CD14-positive monocyte (primary cell): ENCODE data around the gene CARS2. TPM values are rescaled to one million over a fixed set of nuclear protein-coding genes. Genes with fewer than 3 reads are reported as not detected.
"Not testable (repeated sequence)": the region's sequence is repeated elsewhere in the genome, so short reads cannot be mapped to it uniquely, and the experiment has no call there.

Source experiments
- DNase-seq, 3 donors: peaks; one replicate each; pipeline ENCODE4 v3.0.0-alpha.2; 2011 to 2022
- H2AFZ ChIP-seq: 2 replicates; pipeline ENCODE4 v1.6.0; 2012; ENCODE audit warnings: mild to moderate bottlenecking, low read depth, low read length, inconsistent platforms; ENCODE audit not compliant: insufficient read depth, poor library complexity, severe bottlenecking
- H3K27ac ChIP-seq, 2 donors: 1 replicate in 1 of 2; 2 replicates in 1 of 2; pipeline ENCODE4 v1.5.1; 2012 to 2013; ENCODE audit warnings: low read length in 2 of 2, control low read depth in 1 of 2, inconsistent platforms in 1 of 2, low read depth in 1 of 2, mild to moderate bottlenecking in 1 of 2
- H3K27me3 ChIP-seq, 2 donors: one replicate each; pipeline versions ENCODE4 v1.6.0 to v1.6.1; 2011 to 2013; ENCODE audit warnings: low read length in 2 of 2; ENCODE audit not compliant: control insufficient read depth in 2 of 2, insufficient read depth in 2 of 2
- H3K36me3 ChIP-seq, 2 donors: replicated peaks in 1 of 2; 1 replicate in 1 of 2; 2 replicates in 1 of 2; pipeline versions ENCODE4 v1.5.1 to v1.6.1; 2012 to 2013; ENCODE audit warnings: low read length in 2 of 2, control low read depth in 1 of 2, inconsistent platforms in 1 of 2, mild to moderate bottlenecking in 1 of 2; ENCODE audit not compliant: insufficient read depth in 2 of 2, control insufficient read depth in 1 of 2
- H3K4me1 ChIP-seq, 2 donors: 1 replicate in 1 of 2; 2 replicates in 1 of 2; pipeline versions ENCODE4 v1.5.1 to v1.6.1; 2012 to 2013; ENCODE audit warnings: low read length in 2 of 2, control low read depth in 1 of 2, inconsistent platforms in 1 of 2, mild to moderate bottlenecking in 1 of 2, moderate library complexity in 1 of 2; ENCODE audit not compliant: insufficient read depth in 2 of 2, control insufficient read depth in 1 of 2
- H3K4me2 ChIP-seq: replicated peaks from 2 replicates; pipeline ENCODE3; 2012; ENCODE audit warnings: low read length, moderate library complexity, mild to moderate bottlenecking; ENCODE audit not compliant: poor library complexity, severe bottlenecking; ENCODE audit errors: extremely low read depth
- H3K4me3 ChIP-seq, 3 experiments: fragments of 200-600 bp in 1 of 3; sonication (generic) in 1 of 3; replicated peaks in 1 of 3; 1 replicate in 2 of 3; 2 replicates in 1 of 3; pipeline ENCODE4 v1.5.1; 2011 to 2013; ENCODE audit warnings: low read length in 3 of 3, mild to moderate bottlenecking in 3 of 3, control low read depth in 2 of 3, low read depth in 2 of 3, inconsistent platforms in 1 of 3, moderate library complexity in 1 of 3
- H3K79me2 ChIP-seq: 2 replicates; pipeline ENCODE4 v1.6.0; 2012; ENCODE audit warnings: mild to moderate bottlenecking, control low read depth, inconsistent platforms, low read length, moderate library complexity; ENCODE audit not compliant: insufficient read depth
- H3K9ac ChIP-seq: 2 replicates; pipeline ENCODE4 v1.6.0; 2017; ENCODE audit warnings: low read length, mild to moderate bottlenecking; ENCODE audit not compliant: insufficient read depth, poor library complexity, severe bottlenecking
- H3K9me3 ChIP-seq, 2 donors: replicated peaks in 1 of 2; 1 replicate in 1 of 2; 2 replicates in 1 of 2; pipeline versions ENCODE4 v1.5.1 to v1.6.1; 2012 to 2013; ENCODE audit warnings: low read length in 2 of 2, control low read depth in 1 of 2; ENCODE audit not compliant: control insufficient read depth in 1 of 2, insufficient read depth in 1 of 2
- H4K20me1 ChIP-seq: 2 replicates; pipeline ENCODE4 v1.6.0; 2012; ENCODE audit warnings: mild to moderate bottlenecking, low read length, control low read depth, moderate library complexity; ENCODE audit not compliant: insufficient read depth
- H3K27ac Mint-ChIP-seq, 7 donors: one replicate each; pipeline ENCODE4 v1.8.0; 2020; ENCODE audit warnings: mild to moderate bottlenecking in 7 of 7, mixed read lengths in 7 of 7, moderate library complexity in 6 of 7, inconsistent platforms in 2 of 7
- H3K27me3 Mint-ChIP-seq, 3 donors: one replicate each; pipeline ENCODE4 v1.8.0; 2021 to 2022; ENCODE audit warnings: low read depth in 3 of 3, mild to moderate bottlenecking in 3 of 3, mixed read lengths in 3 of 3, moderate library complexity in 3 of 3, inconsistent platforms in 1 of 3
- H3K36me3 Mint-ChIP-seq, 2 donors: one replicate each; pipeline ENCODE4 v1.8.0; 2020; ENCODE audit warnings: mixed read lengths in 2 of 2, inconsistent platforms in 1 of 2, mild to moderate bottlenecking in 1 of 2
- H3K4me1 Mint-ChIP-seq: one replicate; pipeline ENCODE4 v1.8.0; 2020; ENCODE audit warnings: mild to moderate bottlenecking, mixed read lengths
- H3K4me3 Mint-ChIP-seq, 2 donors: one replicate each; pipeline ENCODE4 v1.8.0; 2020; ENCODE audit warnings: mild to moderate bottlenecking in 2 of 2, mixed read lengths in 2 of 2, moderate library complexity in 1 of 2
- H3K9me3 Mint-ChIP-seq, 7 donors: one replicate each; pipeline ENCODE4 v1.8.0; 2020 to 2022; ENCODE audit warnings: mixed read lengths in 7 of 7, mild to moderate bottlenecking in 6 of 7, moderate library complexity in 6 of 7, inconsistent platforms in 2 of 7
- CTCF ChIP-seq: fragments of 200-600 bp; IDR thresholded peaks from one replicate; pipeline ENCODE4 v1.8.0; 2022; ENCODE audit warnings: antibody characterized with exemption, mild to moderate bottlenecking
- WGBS: methylation state at CpG from one replicate; pipeline ENCODE4 v1.1.5; 2013; ENCODE audit warnings: missing lambda C conversion rate; ENCODE audit not compliant: insufficient coverage; 5-methylcytosine and 5-hydroxymethylcytosine counted together
- intact Hi-C, 2 donors: fragments of 100-400 bp; cut with micrococcal nuclease; formaldehyde crosslinking; loops; one replicate each; pipeline versions ENCODE4 v1.15.0 to v1.15.1; 2023
- polyA plus RNA-seq, 3 donors: library from polyadenylated mRNA; depleted of rRNA in 1 of 3; unstranded in 2 of 3; stranded (reverse) in 1 of 3; fragments of 300-500 nt in 2 of 3; fragments of >200 nt in 1 of 3; fragmentation: Illumina TruSeq in 2 of 3; gene quantifications; 1 replicate in 2 of 3; 2 replicates in 1 of 3; pipeline ENCODE4 v1.2.3, GENCODE V29; 2012 to 2021

Gene CARS2
- polyA plus RNA-seq, 3 donors = 130 to 305 (median 227) TPM

GRCh38 chr13:110702591-110703526 is 3.1 kb downstream of the CARS2 start:
- Mint-ChIP-seq H3K4me1 (peaks cover 66% of the 10 kb centered on the region), H3K27me3 (no peaks in the 10 kb centered on the region), H3K9me3 (no peaks in the 10 kb centered on the region), H3K36me3 (peaks cover 40 to 48% of the 10 kb centered on the region in 2 donors), H3K27ac (peak overlapping the region in 4 of 7 donors; percentile 4 to 80 (median 50)), H3K4me3 (no peak overlapping the region)
- Histone ChIP-seq H3K4me3 (no peak overlapping the region), H3K79me2 (peaks cover 74% of the 10 kb centered on the region), H4K20me1 (no peaks in the 10 kb centered on the region), H3K36me3 (peaks cover 20 to 38% of the 10 kb centered on the region in 2 donors), H3K9ac (no peak overlapping the region), H3K27me3 (no peaks in the 10 kb centered on the region), H3K27ac (peak overlapping the region in 1 of 2 donors; percentile 72), H3K4me1 (peaks cover 66 to 77% of the 10 kb centered on the region in 2 donors), H2AFZ (no peak overlapping the region), H3K9me3 (no peaks in the 10 kb centered on the region), H3K4me2 (no peak overlapping the region)
- 94% methylated on average over 9 of the region's 15 CpGs for WGBS
- intact Hi-C loops = loop anchor here in 1 of 2 donors (5.0 kb wide), 1 partner anchor 41 kb away; no protein-coding TSS in a partner anchor
- DNase-seq = no peak
- TF ChIP-seq CTCF = no peak

GRCh38 chr13:110702089-110702488 is 3.8 kb downstream of the CARS2 start:
- H3K79me2 ChIP-seq = peaks cover 75% of the 10 kb centered on the region
- H3K27me3 Mint-ChIP-seq = no peaks in the 10 kb centered on the region
- no peak overlapping the region for H3K4me3 ChIP-seq
- no peaks in the 10 kb centered on the region for H4K20me1 ChIP-seq
- no peaks in the 10 kb centered on the region for H3K27me3 ChIP-seq
- peaks cover 41 to 53% of the 10 kb centered on the region in 2 donors for H3K36me3 Mint-ChIP-seq
- H3K36me3 ChIP-seq = peaks cover 20 to 40% of the 10 kb centered on the region in 2 donors
- peak overlapping the region in 2 of 7 donors; percentile 13 to 14 for H3K27ac Mint-ChIP-seq
- peak overlapping the region in 1 of 2 donors; percentile 35 for H3K4me3 Mint-ChIP-seq
- peaks cover 74 to 85% of the 10 kb centered on the region in 2 donors for H3K4me1 ChIP-seq
- intact Hi-C loops = loop anchor here in 1 of 2 donors (5.0 kb wide), 1 partner anchor 40 kb away; no protein-coding TSS in a partner anchor
- H3K9me3 Mint-ChIP-seq = no peaks in the 10 kb centered on the region
- H3K27ac ChIP-seq = peak overlapping the region in 1 of 2 donors; percentile 21
- H3K4me1 Mint-ChIP-seq = peaks cover 72% of the 10 kb centered on the region
- DNase-seq = no peak
- no CpG with 5 or more reads among the region's 3 CpGs for WGBS
- no peak overlapping the region for H2AFZ ChIP-seq
- TF ChIP-seq CTCF = no peak
- no peak overlapping the region for H3K9ac ChIP-seq
- no peaks in the 10 kb centered on the region for H3K9me3 ChIP-seq
- H3K4me2 ChIP-seq = no peak overlapping the region

- WGBS = 100% methylated on average over 4 of the region's 7 CpGs
- not testable (repeated sequence) for H3K4me3 Mint-ChIP-seq, H3K4me2 ChIP-seq, H3K27me3 ChIP-seq, H3K9me3 Mint-ChIP-seq, H3K9ac ChIP-seq, DNase-seq, H3K4me3 ChIP-seq, H3K9me3 ChIP-seq, H2AFZ ChIP-seq, H3K27me3 Mint-ChIP-seq, H4K20me1 ChIP-seq
- peaks cover 25 to 50% of the 10 kb centered on the region in 2 donors for H3K36me3 ChIP-seq
- peak overlapping the region; percentile 91 for H3K27ac ChIP-seq
- H3K4me1 ChIP-seq = peaks cover 68 to 82% of the 10 kb centered on the region in 2 donors
- H3K79me2 ChIP-seq = peaks cover 75% of the 10 kb centered on the region
- Mint-ChIP-seq H3K4me1 (peaks cover 68% of the 10 kb centered on the region), H3K27ac (peak overlapping the region in 4 of 7 donors; percentile 28 to 94 (median 89)), H3K36me3 (peaks cover 50 to 62% of the 10 kb centered on the region in 2 donors)
- intact Hi-C loops = loop anchor here in 1 of 2 donors (5.0 kb wide), 1 partner anchor 39 kb away; no protein-coding TSS in a partner anchor
These were observed 4.9 kb downstream of the CARS2 start for GRCh38 chr13:110701061-110701460.
